HG02610 (cell line): Measurements from ENCODE around the gene FMO2.

Experiments used
- ATAC-seq: cut with Tn5 transposase; IDR thresholded peaks from one replicate; pipeline ENCODE4 v1.9.1; 2021; ENCODE audit warnings: mild to moderate bottlenecking, moderate library complexity; ENCODE audit not compliant: unreplicated experiment

Gene FMO2

GRCh38 chr1:171185091-171185490 is at the start of gene FMO2:
Gene FMO2, plus strand, starts transcription at chr1:171185300. Its CDS starts 414 bp downstream, at chr1:171185714.
- no peak for ATAC-seq

DNA sequence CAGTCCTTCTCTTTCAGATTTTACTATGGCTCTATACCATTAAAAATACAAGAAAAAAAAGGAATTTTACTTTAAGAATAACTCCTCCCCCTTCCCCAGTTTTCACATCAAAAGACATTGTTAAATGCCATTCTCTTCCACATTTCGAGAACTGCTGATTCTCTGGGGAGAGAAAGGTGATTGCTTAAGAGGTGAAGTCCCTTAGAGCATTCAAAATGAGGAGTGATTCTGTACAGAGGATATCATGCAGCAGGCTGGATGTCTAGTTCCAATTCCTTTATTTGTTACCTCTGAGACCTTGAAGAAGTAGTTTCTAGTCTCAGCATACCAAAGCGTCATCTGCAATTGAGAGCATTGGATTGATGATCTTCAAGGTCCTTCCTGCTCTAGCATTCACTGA is 47.5 kb upstream of the FMO2 start:
- no peak for ATAC-seq

- no peak for ATAC-seq
These were observed 46.1 kb upstream of the FMO2 start for GRCh38 chr1:171138980-171139379.

DNA sequence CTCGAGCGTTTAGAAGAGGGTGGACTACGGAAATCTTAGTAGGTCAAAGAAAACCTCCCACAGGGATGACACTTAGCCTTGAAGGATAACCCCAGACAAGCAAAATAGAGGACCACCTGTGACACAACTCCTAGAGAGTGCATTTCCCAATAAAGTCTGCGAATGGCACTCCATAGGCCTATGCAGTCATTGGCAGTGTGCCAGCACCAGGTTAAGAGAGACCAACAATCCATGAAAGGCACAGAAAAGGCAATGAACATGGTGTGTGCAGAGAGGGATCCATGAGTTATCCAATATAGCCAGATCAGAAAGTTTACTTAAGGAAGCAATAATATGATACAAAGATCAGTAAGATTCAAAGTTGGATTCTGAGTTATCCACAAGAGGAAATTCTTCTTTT is 45.2 kb upstream of the FMO2 start:
- ATAC-seq: no peak

- ATAC-seq: no peak
These were observed 44.7 kb upstream of the FMO2 start for GRCh38 chr1:171140401-171140800.

DNA sequence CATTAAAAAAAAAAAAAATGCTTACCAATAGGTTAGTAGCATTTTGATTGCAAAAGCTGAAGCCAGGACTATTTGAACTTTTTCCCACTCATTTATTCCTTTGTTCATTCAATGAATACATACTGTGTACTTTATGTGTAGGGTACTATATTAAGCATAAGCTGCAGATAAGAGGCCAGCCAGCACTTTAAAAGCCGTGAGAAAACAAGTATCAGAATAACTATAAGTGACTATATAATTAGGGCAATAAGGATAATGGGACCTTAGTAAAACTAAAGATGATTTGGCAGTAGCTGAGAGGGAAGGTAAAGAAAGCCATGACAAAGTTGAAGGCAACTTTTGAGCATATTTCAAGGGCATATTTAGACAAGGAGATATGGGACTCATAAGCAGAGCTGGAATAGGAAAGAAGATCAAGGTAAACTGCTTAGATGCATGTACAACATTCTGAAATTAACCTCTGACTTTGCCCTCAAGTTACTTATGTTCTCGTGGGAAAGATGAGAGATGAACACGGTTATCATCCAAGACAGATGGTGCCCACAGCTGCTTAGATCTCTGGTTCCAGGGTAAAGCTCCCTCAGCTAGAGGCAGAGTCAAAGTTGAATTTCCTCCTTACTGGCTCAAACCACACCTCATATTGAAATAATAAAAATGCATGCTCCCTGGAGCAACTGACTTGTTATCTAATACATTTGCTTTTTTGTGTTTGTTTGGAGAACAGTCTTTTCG is 44.0 kb upstream of the FMO2 start:
- no peak for ATAC-seq

DNA sequence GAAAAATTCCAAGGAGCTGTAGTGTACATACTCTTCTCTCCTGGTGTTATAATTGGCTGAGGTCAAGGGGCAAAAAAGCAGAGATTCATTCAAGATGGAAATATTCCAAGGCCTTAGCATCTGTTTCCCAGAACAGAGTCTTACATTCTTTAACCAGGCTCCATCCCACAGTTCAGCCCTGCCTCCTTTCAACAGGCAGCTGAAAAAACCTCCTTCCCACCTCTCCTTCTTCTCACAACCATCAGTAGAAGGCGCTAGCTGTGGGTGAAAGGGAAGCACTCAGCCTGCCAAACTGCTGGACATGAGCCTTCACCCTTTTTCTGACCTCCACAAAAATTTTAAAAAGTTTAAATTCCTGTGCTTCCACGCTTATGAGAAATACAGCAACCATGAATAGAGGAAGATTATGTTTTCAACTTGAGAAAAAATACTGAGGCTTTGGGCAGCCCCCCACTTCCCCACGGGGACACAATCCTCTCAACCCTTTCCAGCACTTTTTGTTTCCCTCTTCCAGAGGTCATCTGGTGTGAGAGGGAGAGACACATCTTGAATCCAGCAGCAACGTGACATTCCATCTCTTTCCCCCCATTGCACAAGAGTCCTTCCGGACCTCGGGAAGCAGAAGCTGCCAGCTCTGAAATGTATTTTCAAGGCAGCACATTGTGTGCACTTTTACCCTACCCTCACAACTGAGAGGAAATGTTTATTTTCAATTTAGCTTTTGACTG is 43.2 kb upstream of the FMO2 start:
- ATAC-seq: no peak

DNA sequence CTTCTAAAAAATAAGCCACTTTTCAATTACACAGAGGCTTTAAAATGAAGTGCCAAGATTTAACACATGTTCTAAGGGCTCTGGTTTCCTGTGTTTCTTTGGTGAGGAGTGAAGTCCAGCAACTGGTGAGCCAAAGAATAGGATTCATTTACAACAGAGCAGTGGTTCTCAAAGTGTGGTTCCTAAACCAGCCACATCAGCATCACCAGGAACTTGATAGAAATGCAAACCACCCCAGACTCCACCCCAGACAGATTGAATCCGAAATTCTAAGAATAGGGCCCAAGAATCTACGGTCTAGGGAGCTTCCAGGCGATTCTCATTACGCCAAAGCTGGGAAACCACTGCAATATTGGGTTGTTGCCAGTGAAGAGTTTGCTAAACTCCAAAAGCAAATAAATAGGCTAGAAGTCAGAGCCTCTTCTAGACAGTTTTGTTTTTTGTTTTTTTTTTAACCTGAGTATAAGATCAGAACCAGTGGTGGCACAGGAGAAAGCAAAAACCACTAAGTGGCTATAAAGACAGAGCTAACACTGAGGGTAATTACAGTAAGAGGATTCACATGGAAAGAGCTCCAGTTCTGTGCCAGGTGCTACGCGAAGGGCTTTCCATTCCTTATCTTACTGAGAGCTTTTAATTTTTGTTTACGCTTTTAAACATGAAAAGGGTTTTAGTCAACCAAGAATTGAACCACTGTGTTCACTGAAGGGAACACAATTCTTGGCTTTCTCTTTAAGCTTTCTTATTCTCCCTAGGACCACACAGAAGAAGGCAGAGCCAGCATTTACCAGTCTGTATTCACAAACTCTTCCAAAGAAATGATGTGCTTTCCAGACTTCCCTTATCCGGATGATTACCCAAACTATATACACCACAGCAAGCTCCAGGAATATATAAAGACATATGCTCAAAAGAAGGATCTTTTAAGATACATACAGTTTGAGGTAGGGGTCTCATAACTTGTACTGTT is 42.4 kb upstream of the FMO2 start:
- no peak for ATAC-seq

- ATAC-seq: no peak
These were observed 34.9 kb upstream of the FMO2 start for GRCh38 chr1:171150156-171150555.

GRCh38 chr1:171152549-171152948 is 32.6 kb upstream of the FMO2 start:
- ATAC-seq: no peak

DNA sequence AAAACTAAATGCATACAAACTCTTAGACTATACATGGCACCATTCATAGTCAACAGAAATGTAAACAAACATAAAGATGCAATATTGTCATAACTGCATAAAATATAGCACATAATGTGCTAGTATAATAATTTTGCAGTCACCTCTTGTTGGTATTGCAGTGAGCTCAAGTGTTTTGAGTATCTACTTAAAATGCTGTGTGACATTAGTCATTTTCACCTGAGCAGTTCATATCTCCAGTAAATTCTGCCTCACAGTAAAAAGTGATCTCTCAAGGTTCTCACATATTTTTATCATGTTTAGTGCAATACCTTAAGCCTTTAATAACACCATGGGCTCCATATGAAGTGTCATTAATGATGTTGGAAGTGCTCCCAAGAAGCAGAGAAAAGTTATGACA is 29.6 kb upstream of the FMO2 start:
- no peak for ATAC-seq

DNA sequence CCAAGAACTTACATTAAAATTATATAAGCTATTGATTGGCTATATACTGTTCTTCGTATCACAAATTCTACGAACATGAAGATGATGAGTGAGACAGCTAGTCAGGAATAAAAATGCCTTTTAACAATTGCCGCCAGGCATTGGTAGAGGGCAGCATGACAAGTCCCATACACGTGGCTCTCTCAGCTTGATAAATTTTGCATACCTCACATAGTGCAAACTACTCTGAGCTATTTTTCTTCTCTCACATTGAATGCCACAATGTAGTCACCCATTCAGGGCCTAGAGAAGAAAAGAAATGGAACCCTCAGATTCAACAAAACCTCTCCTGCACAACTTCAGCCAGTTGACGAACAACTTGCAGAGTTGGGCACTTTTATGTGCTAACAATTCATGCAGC is 27.0 kb upstream of the FMO2 start:
- ATAC-seq: no peak

DNA sequence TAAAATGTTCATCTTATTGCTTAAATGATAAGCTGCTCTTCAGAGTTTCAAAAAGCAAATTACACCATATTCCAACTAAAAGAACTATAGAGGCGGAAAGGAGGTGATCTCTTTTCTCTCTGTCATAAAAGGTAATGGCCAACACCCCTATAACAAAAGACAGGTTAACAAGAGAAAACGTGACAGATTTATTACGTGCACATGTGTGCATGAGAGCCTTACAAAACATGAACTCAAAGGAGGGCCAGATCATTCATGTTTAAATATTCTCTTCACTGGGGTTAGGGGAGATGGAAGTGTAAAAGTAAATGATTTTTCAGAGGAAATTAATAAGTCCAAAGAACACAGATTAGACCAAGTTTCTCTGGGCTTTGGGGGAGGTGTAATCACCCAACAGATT is 26.5 kb upstream of the FMO2 start:
- no peak for ATAC-seq

GRCh38 chr1:171159148-171159547 is 26.0 kb upstream of the FMO2 start:
- no peak for ATAC-seq

- no peak for ATAC-seq
These were observed 24.9 kb upstream of the FMO2 start for GRCh38 chr1:171160211-171160610.

DNA sequence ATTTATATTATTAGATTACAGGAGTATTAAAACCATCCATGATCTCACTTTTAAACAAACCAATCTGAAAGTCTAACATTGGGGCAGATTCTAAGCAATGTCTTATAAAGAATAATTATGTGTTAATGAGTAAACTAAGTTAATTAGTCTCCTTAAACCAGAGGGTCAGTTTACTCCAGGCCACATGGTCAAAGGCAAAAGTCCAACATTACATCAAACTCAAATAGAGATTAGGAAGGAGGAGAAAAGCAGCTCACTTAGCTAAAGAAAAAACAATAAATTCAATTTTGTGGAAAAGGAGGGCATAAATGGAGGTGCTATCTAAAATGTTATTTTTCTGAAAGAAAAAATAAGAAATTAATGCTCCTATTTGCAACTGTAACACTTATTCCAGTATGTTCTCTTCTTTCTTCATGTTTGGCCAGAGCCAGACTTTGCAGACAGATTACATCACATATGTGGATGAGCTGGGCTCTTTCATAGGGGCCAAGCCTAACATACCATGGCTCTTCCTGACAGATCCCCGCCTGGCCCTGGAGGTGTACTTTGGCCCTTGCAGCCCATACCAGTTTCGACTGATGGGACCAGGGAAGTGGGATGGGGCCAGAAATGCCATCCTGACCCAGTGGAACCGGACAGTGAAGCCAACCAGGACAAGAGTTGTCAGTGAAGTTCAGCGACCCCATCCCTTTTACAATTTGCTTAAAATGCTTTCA is 24.3 kb upstream of the FMO2 start:
- no peak for ATAC-seq

- ATAC-seq: no peak
These were observed 23.7 kb upstream of the FMO2 start for GRCh38 chr1:171161431-171161830.

- no peak for ATAC-seq
These were observed 18.7 kb upstream of the FMO2 start for GRCh38 chr1:171166361-171166760.

DNA sequence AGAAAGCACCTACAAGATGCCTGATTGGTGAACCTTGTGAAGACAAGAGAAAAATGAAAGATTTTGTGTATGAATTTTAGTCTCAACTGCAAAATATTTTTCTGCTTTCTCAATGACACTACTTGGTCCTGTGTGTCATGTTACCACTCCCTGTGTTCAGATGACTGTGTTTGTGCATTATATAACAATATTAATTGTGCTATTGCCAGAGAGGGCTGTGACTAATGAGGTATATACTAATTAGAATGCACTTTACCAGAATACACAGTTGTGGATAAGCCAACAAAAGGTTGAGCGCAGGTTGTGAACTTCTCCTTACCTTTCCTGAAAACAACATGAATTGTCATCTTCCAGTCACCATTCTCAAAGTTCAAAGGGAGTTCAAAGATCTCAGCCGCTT is 17.3 kb upstream of the FMO2 start:
- no peak for ATAC-seq

- ATAC-seq: no peak
These were observed 12.6 kb upstream of the FMO2 start for GRCh38 chr1:171172471-171172870.

DNA sequence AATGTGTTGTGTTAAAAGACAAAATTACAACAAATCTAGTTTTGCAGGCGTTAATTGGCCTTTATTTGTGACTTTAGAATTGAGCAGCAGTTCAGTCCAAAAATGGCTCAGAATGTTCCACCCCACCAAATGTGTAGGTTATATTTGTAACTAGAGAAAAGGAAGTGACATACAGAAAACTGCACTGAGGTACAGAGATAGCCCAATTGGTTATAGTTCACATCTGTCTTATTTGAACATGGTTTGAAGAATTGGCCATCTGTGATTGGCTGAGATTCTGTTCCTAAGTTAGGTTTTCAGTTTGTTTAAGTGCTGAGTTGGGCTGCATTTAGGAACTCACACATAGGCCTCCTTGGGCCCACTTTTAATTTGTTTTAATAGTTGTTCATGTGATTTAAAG is 12.0 kb upstream of the FMO2 start:
- no peak for ATAC-seq
